CD14-positive monocyte (primary cell): ENCODE data around the gene PAQR7. TPM values are rescaled to one million over a fixed set of nuclear protein-coding genes. Genes with fewer than 3 reads are reported as not detected.

Experiments
- DNase-seq, 3 donors: peaks; one replicate each; pipeline ENCODE4 v3.0.0-alpha.2; 2011 to 2022
- H2AFZ ChIP-seq: 2 replicates; pipeline ENCODE4 v1.6.0; 2012; ENCODE audit warnings: mild to moderate bottlenecking, low read depth, low read length, inconsistent platforms; ENCODE audit not compliant: insufficient read depth, poor library complexity, severe bottlenecking
- H3K27ac ChIP-seq, 2 donors: 1 replicate in 1 of 2; 2 replicates in 1 of 2; pipeline ENCODE4 v1.5.1; 2012 to 2013; ENCODE audit warnings: low read length in 2 of 2, control low read depth in 1 of 2, inconsistent platforms in 1 of 2, low read depth in 1 of 2, mild to moderate bottlenecking in 1 of 2
- H3K27me3 ChIP-seq, 2 donors: one replicate each; pipeline versions ENCODE4 v1.6.0 to v1.6.1; 2011 to 2013; ENCODE audit warnings: low read length in 2 of 2; ENCODE audit not compliant: control insufficient read depth in 2 of 2, insufficient read depth in 2 of 2
- H3K36me3 ChIP-seq, 2 donors: replicated peaks in 1 of 2; 1 replicate in 1 of 2; 2 replicates in 1 of 2; pipeline versions ENCODE4 v1.5.1 to v1.6.1; 2012 to 2013; ENCODE audit warnings: low read length in 2 of 2, control low read depth in 1 of 2, inconsistent platforms in 1 of 2, mild to moderate bottlenecking in 1 of 2; ENCODE audit not compliant: insufficient read depth in 2 of 2, control insufficient read depth in 1 of 2
- H3K4me1 ChIP-seq, 2 donors: 1 replicate in 1 of 2; 2 replicates in 1 of 2; pipeline versions ENCODE4 v1.5.1 to v1.6.1; 2012 to 2013; ENCODE audit warnings: low read length in 2 of 2, control low read depth in 1 of 2, inconsistent platforms in 1 of 2, mild to moderate bottlenecking in 1 of 2, moderate library complexity in 1 of 2; ENCODE audit not compliant: insufficient read depth in 2 of 2, control insufficient read depth in 1 of 2
- H3K4me2 ChIP-seq: replicated peaks from 2 replicates; pipeline ENCODE3; 2012; ENCODE audit warnings: low read length, moderate library complexity, mild to moderate bottlenecking; ENCODE audit not compliant: poor library complexity, severe bottlenecking; ENCODE audit errors: extremely low read depth
- H3K4me3 ChIP-seq, 3 experiments: fragments of 200-600 bp in 1 of 3; sonication (generic) in 1 of 3; replicated peaks in 1 of 3; 1 replicate in 2 of 3; 2 replicates in 1 of 3; pipeline ENCODE4 v1.5.1; 2011 to 2013; ENCODE audit warnings: low read length in 3 of 3, mild to moderate bottlenecking in 3 of 3, control low read depth in 2 of 3, low read depth in 2 of 3, inconsistent platforms in 1 of 3, moderate library complexity in 1 of 3
- H3K79me2 ChIP-seq: 2 replicates; pipeline ENCODE4 v1.6.0; 2012; ENCODE audit warnings: mild to moderate bottlenecking, control low read depth, inconsistent platforms, low read length, moderate library complexity; ENCODE audit not compliant: insufficient read depth
- H3K9ac ChIP-seq: 2 replicates; pipeline ENCODE4 v1.6.0; 2017; ENCODE audit warnings: low read length, mild to moderate bottlenecking; ENCODE audit not compliant: insufficient read depth, poor library complexity, severe bottlenecking
- H3K9me3 ChIP-seq, 2 donors: replicated peaks in 1 of 2; 1 replicate in 1 of 2; 2 replicates in 1 of 2; pipeline versions ENCODE4 v1.5.1 to v1.6.1; 2012 to 2013; ENCODE audit warnings: low read length in 2 of 2, control low read depth in 1 of 2; ENCODE audit not compliant: control insufficient read depth in 1 of 2, insufficient read depth in 1 of 2
- H4K20me1 ChIP-seq: 2 replicates; pipeline ENCODE4 v1.6.0; 2012; ENCODE audit warnings: mild to moderate bottlenecking, low read length, control low read depth, moderate library complexity; ENCODE audit not compliant: insufficient read depth
- H3K27ac Mint-ChIP-seq, 7 donors: one replicate each; pipeline ENCODE4 v1.8.0; 2020; ENCODE audit warnings: mild to moderate bottlenecking in 7 of 7, mixed read lengths in 7 of 7, moderate library complexity in 6 of 7, inconsistent platforms in 2 of 7
- H3K27me3 Mint-ChIP-seq, 3 donors: one replicate each; pipeline ENCODE4 v1.8.0; 2021 to 2022; ENCODE audit warnings: low read depth in 3 of 3, mild to moderate bottlenecking in 3 of 3, mixed read lengths in 3 of 3, moderate library complexity in 3 of 3, inconsistent platforms in 1 of 3
- H3K36me3 Mint-ChIP-seq, 2 donors: one replicate each; pipeline ENCODE4 v1.8.0; 2020; ENCODE audit warnings: mixed read lengths in 2 of 2, inconsistent platforms in 1 of 2, mild to moderate bottlenecking in 1 of 2
- H3K4me1 Mint-ChIP-seq: one replicate; pipeline ENCODE4 v1.8.0; 2020; ENCODE audit warnings: mild to moderate bottlenecking, mixed read lengths
- H3K4me3 Mint-ChIP-seq, 2 donors: one replicate each; pipeline ENCODE4 v1.8.0; 2020; ENCODE audit warnings: mild to moderate bottlenecking in 2 of 2, mixed read lengths in 2 of 2, moderate library complexity in 1 of 2
- H3K9me3 Mint-ChIP-seq, 7 donors: one replicate each; pipeline ENCODE4 v1.8.0; 2020 to 2022; ENCODE audit warnings: mixed read lengths in 7 of 7, mild to moderate bottlenecking in 6 of 7, moderate library complexity in 6 of 7, inconsistent platforms in 2 of 7
- CTCF ChIP-seq: fragments of 200-600 bp; IDR thresholded peaks from one replicate; pipeline ENCODE4 v1.8.0; 2022; ENCODE audit warnings: antibody characterized with exemption, mild to moderate bottlenecking
- WGBS: methylation state at CpG from one replicate; pipeline ENCODE4 v1.1.5; 2013; ENCODE audit warnings: missing lambda C conversion rate; ENCODE audit not compliant: insufficient coverage; 5-methylcytosine and 5-hydroxymethylcytosine counted together
- intact Hi-C, 2 donors: fragments of 100-400 bp; cut with micrococcal nuclease; formaldehyde crosslinking; loops; one replicate each; pipeline versions ENCODE4 v1.15.0 to v1.15.1; 2023
- polyA plus RNA-seq, 3 donors: library from polyadenylated mRNA; depleted of rRNA in 1 of 3; unstranded in 2 of 3; stranded (reverse) in 1 of 3; fragments of 300-500 nt in 2 of 3; fragments of >200 nt in 1 of 3; fragmentation: Illumina TruSeq in 2 of 3; gene quantifications; 1 replicate in 2 of 3; 2 replicates in 1 of 3; pipeline ENCODE4 v1.2.3, GENCODE V29; 2012 to 2021

Gene PAQR7
- polyA plus RNA-seq, 3 donors = 0.92 to 13.3 (median 1.0) TPM

GRCh38 chr1:25874209-25874608 is 1.3 kb downstream of the PAQR7 start:
- H3K9me3 ChIP-seq = no peaks in the 10 kb centered on the region
- no peak for DNase-seq
- Mint-ChIP-seq H3K9me3 (peaks cover 0 to 2% (median 0%) of the 10 kb centered on the region in 7 donors), H3K36me3 (peaks cover 4 to 10% of the 10 kb centered on the region in 2 donors), H3K27ac (no peak overlapping the region), H3K4me1 (peaks cover 59% of the 10 kb centered on the region), H3K27me3 (peaks cover 2 to 8% (median 4%) of the 10 kb centered on the region in 3 donors), H3K4me3 (peak overlapping the region; percentile 93 to 95)
- peaks cover 8% of the 10 kb centered on the region for H3K79me2 ChIP-seq
- H4K20me1 ChIP-seq = no peaks in the 10 kb centered on the region
- H3K9ac ChIP-seq = peak overlapping the region; percentile 70
- WGBS = 100% methylated on average over 1 of the region's 3 CpGs
- peak overlapping the region; percentile 96 for H3K4me2 ChIP-seq
- peak overlapping the region in 2 of 3 experiments; percentile 74 to 83 for H3K4me3 ChIP-seq
- H3K4me1 ChIP-seq = peaks cover 56 to 63% of the 10 kb centered on the region in 2 donors
- peaks cover 0 to 11% of the 10 kb centered on the region in 2 donors for H3K36me3 ChIP-seq
- no peak for TF ChIP-seq CTCF
- no peak overlapping the region for H2AFZ ChIP-seq
- H3K27me3 ChIP-seq = no peaks in the 10 kb centered on the region
- H3K27ac ChIP-seq = no peak overlapping the region
- intact Hi-C loops = no loop called here

DNA sequence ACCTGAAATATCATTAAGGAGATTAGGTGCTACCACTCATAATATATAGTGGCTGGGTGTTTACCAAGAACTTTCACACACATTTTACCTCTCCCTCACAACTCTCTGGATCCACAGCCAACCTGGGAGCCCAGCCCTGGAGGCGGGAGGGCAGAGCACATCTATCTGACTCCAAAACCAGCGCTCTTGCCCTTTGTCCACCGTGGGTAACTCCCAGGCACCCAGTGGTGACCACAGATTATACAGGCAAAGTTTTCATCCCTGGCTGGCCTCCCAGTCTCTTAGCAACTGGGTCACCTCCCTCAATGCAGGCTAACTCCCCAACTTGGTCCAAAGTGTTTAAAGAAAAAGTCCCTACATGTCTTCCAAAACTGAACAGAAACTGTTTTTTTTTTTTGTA is 2.4 kb downstream of the PAQR7 start:
- H3K4me2 ChIP-seq = no peak overlapping the region
- Mint-ChIP-seq H3K27me3 (peaks cover 2 to 8% (median 4%) of the 10 kb centered on the region in 3 donors), H3K36me3 (peaks cover 6 to 20% of the 10 kb centered on the region in 2 donors), H3K4me1 (peaks cover 59% of the 10 kb centered on the region), H3K4me3 (no peak overlapping the region), H3K27ac (peak overlapping the region in 1 of 7 donors; percentile 50), H3K9me3 (peaks cover 0 to 2% (median 0%) of the 10 kb centered on the region in 7 donors)
- 84% methylated on average over 3 of the region's 3 CpGs for WGBS
- no peak overlapping the region for H3K27ac ChIP-seq
- no peak overlapping the region for H3K4me3 ChIP-seq
- peaks cover 56 to 63% of the 10 kb centered on the region in 2 donors for H3K4me1 ChIP-seq
- no peak overlapping the region for H3K9ac ChIP-seq
- TF ChIP-seq CTCF = no peak
- no peaks in the 10 kb centered on the region for H4K20me1 ChIP-seq
- no peak for DNase-seq
- H3K79me2 ChIP-seq = peaks cover 8% of the 10 kb centered on the region
- peaks cover 0 to 11% of the 10 kb centered on the region in 2 donors for H3K36me3 ChIP-seq
- intact Hi-C loops = no loop called here
- no peaks in the 10 kb centered on the region for H3K27me3 ChIP-seq
- H2AFZ ChIP-seq = no peak overlapping the region
- H3K9me3 ChIP-seq = no peaks in the 10 kb centered on the region
